WTC11 (cell line): ENCODE results near the gene KCNK15.
"Not testable (repeated sequence)": the region's sequence is repeated elsewhere in the genome, so short reads cannot be mapped to it uniquely, and the experiment has no call there.

Source experiments
- ATF3 ChIP-seq: sonication (generic); formaldehyde crosslinking; conservative IDR thresholded peaks from 2 replicates; pipeline ENCODE4 v1.8.1; 2022; ENCODE audit warnings: mild to moderate bottlenecking, missing genetic modification reagents
- ETV6 ChIP-seq: sonication (generic); formaldehyde crosslinking; IDR thresholded peaks from 2 replicates; pipeline ENCODE4 v1.8.1; 2022; ENCODE audit warnings: mild to moderate bottlenecking, missing genetic modification reagents
- JUN ChIP-seq: sonication (generic); formaldehyde crosslinking; IDR thresholded peaks from 2 replicates; pipeline ENCODE4 v1.8.0; 2023; ENCODE audit warnings: mild to moderate bottlenecking, missing genetic modification reagents
- NFYB ChIP-seq: sonication (generic); formaldehyde crosslinking; conservative IDR thresholded peaks from 2 replicates; pipeline ENCODE4 v1.8.0; 2022; ENCODE audit warnings: low read depth, missing genetic modification reagents
- ZNF138 ChIP-seq: sonication (generic); formaldehyde crosslinking; conservative IDR thresholded peaks from 2 replicates; pipeline ENCODE4 v1.8.1; 2022; ENCODE audit warnings: mild to moderate bottlenecking, moderate library complexity, missing genetic modification reagents
- ZNF416 ChIP-seq: fragments of 250-450 bp; sonication (Bioruptor Pico); IDR thresholded peaks from 2 replicates; pipeline ENCODE4 v1.9.0; 2021; ENCODE audit warnings: mild to moderate bottlenecking, inconsistent platforms
- ZNF423 ChIP-seq: fragments of 250-450 bp; sonication (Bioruptor Pico); IDR thresholded peaks from 2 replicates; pipeline ENCODE4 v2.1.2; 2022; ENCODE audit warnings: mild to moderate bottlenecking, moderate library complexity
- TF ChIP-seq, protein P1 (sequence below): fragments of 200-600 bp; IDR thresholded peaks from 2 replicates; pipeline ENCODE4 v1.8.0; 2022; ENCODE audit warnings: antibody characterized with exemption
- TF ChIP-seq, protein P2 (sequence below): sonication (generic); formaldehyde crosslinking; IDR thresholded peaks from 2 replicates; pipeline ENCODE4 v1.8.0; 2023; ENCODE audit warnings: missing genetic modification reagents

- TF ChIP-seq, protein P1, sequence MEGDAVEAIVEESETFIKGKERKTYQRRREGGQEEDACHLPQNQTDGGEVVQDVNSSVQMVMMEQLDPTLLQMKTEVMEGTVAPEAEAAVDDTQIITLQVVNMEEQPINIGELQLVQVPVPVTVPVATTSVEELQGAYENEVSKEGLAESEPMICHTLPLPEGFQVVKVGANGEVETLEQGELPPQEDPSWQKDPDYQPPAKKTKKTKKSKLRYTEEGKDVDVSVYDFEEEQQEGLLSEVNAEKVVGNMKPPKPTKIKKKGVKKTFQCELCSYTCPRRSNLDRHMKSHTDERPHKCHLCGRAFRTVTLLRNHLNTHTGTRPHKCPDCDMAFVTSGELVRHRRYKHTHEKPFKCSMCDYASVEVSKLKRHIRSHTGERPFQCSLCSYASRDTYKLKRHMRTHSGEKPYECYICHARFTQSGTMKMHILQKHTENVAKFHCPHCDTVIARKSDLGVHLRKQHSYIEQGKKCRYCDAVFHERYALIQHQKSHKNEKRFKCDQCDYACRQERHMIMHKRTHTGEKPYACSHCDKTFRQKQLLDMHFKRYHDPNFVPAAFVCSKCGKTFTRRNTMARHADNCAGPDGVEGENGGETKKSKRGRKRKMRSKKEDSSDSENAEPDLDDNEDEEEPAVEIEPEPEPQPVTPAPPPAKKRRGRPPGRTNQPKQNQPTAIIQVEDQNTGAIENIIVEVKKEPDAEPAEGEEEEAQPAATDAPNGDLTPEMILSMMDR: not testable (repeated sequence)
- not testable (repeated sequence) for TF ChIP-seq JUN (CRISPR knock-in tag); ATF3 (CRISPR knock-in tag); NFYB (CRISPR knock-in tag); ETV6 (CRISPR knock-in tag); ZNF138 (CRISPR knock-in tag); ZNF423; ZNF416 (CRISPR knock-in tag)
- TF ChIP-seq, protein P2, sequence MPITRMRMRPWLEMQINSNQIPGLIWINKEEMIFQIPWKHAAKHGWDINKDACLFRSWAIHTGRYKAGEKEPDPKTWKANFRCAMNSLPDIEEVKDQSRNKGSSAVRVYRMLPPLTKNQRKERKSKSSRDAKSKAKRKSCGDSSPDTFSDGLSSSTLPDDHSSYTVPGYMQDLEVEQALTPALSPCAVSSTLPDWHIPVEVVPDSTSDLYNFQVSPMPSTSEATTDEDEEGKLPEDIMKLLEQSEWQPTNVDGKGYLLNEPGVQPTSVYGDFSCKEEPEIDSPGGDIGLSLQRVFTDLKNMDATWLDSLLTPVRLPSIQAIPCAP: not testable (repeated sequence)
These were observed 18.1 kb downstream of the KCNK15 start for GRCh38 chr20:44763798-44764197.
